Kidney epithelial cell (primary cell): Measurements from ENCODE around the gene ERN1. TPM values are rescaled to one million over a fixed set of nuclear protein-coding genes. Genes with fewer than 3 reads are reported as not detected.
"Not testable (repeated sequence)": the region's sequence is repeated elsewhere in the genome, so short reads cannot be mapped to it uniquely, and the experiment has no call there.

Source experiments
- DNase-seq: peaks from one replicate; pipeline ENCODE4 v3.0.0-alpha.2; 2010; ENCODE audit warnings: low read depth
- H3K27me3 ChIP-seq: 2 replicates; pipeline ENCODE4 v1.6.0; 2011; ENCODE audit warnings: low read length; ENCODE audit not compliant: control insufficient read depth, insufficient read depth
- H3K36me3 ChIP-seq: 2 replicates; pipeline ENCODE4 v1.5.1; 2011; ENCODE audit warnings: low read length; ENCODE audit not compliant: control insufficient read depth, insufficient read depth
- H3K4me3 ChIP-seq: 2 replicates; pipeline ENCODE4 v1.5.1; 2011; ENCODE audit warnings: low read depth, mild to moderate bottlenecking, control low read depth, low read length
- CTCF ChIP-seq: IDR thresholded peaks from 2 replicates; pipeline ENCODE4 v1.5.1; 2011; ENCODE audit warnings: mild to moderate bottlenecking, moderate library complexity, low read length, control low read depth, inconsistent platforms; ENCODE audit not compliant: insufficient read depth, poor library complexity, severe bottlenecking
- total RNA-seq: library from RNA; depleted of rRNA; stranded (reverse); fragments of >200 nt; gene quantifications from 2 replicates; pipeline ENCODE4 v1.2.3, GENCODE V29; 2015

The ERN1 gene
- total RNA-seq, 1 donor from 2014 or later = 19.6 TPM

GRCh38 chr17:64009571-64010402, 120.2 kb downstream of the ERN1 start:
- DNase-seq = no peak
- no peak overlapping the region for H3K4me3 ChIP-seq
- no peaks in the 10 kb centered on the region for H3K36me3 ChIP-seq
- H3K27me3 ChIP-seq = peaks cover 2% of the 10 kb centered on the region
- TF ChIP-seq CTCF = no peak

- H3K27me3 ChIP-seq = peaks cover 2% of the 10 kb centered on the region
- H3K4me3 ChIP-seq = no peak overlapping the region
- TF ChIP-seq CTCF = no peak
- H3K36me3 ChIP-seq = no peaks in the 10 kb centered on the region
- no peak for DNase-seq
These were observed 121.1 kb downstream of the ERN1 start for GRCh38 chr17:64008830-64009229.

- Histone ChIP-seq H3K36me3 (no peaks in the 10 kb centered on the region), H3K4me3 (no peak overlapping the region), H3K27me3 (peaks cover 2% of the 10 kb centered on the region)
- DNase-seq = no peak
- no peak for TF ChIP-seq CTCF
These were observed 121.6 kb downstream of the ERN1 start for GRCh38 chr17:64008346-64008745.

- no peak for DNase-seq
These were observed 122.1 kb downstream of the ERN1 start for GRCh38 chr17:64007838-64008282.

GRCh38 chr17:64007089-64007837, 122.7 kb downstream of the ERN1 start:
- not testable (repeated sequence) for H3K27me3 ChIP-seq, DNase-seq, H3K4me3 ChIP-seq, H3K36me3 ChIP-seq

More at GRCh38 chr17:64007838-64008282, 122.1 kb downstream of the ERN1 start:
- no peak overlapping the region for H3K4me3 ChIP-seq
- peaks cover 2% of the 10 kb centered on the region for H3K27me3 ChIP-seq
- no peaks in the 10 kb centered on the region for H3K36me3 ChIP-seq
- TF ChIP-seq CTCF = no peak

- no peak for TF ChIP-seq CTCF
- Histone ChIP-seq H3K27me3 (peaks cover 2% of the 10 kb centered on the region), H3K36me3 (no peaks in the 10 kb centered on the region), H3K4me3 (no peak overlapping the region)
- DNase-seq = no peak
These were observed 123.4 kb downstream of the ERN1 start for GRCh38 chr17:64006361-64007088.
